ENCODE measurements around the gene SLC2A1.

Gene SLC2A1

DNA sequence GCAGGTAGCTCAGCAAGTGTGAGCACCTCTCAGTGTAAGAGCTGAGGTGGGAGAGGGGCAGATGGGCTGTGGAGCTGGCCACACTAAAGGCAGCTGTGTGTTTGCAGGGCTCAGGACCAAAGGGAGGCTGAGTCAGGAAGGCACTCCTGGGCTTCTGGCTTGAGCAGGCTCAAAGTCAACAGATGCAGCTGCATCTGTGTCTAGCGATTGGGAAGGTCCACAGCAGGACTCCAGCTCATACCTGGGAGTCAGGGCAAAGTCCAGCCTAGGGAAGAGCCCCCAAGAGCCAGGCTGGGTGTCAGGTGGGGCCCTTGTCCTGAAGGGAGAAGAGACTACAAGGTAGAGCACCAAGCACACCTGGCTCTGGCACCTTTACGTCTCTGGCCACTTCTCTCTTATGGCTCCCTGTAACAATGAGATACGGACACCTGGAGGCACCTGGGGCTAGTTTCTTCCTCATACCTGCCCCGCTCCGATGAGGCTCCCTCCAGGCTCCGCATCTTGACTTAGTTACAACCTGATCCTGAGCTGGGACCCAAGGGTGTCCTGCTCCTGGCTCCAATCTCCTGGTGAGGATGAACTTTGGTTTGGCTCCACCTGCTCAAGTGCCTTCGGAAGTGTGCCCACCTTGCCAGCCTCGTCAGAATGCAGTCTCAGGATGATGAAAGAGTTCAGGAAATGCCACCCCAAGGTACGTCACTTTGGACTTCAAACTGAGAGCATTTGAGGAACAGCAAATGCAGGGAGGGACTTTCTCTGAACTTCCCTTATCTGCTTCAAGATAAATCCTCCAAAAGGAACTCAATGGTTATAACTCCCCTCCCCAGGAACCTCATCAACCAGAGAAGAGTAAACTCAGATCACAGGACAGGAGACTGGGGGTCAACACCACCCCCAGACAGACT, 21.5 kb upstream of the SLC2A1 start:
- DNase-seq (ENCODE audit: low read depth, low spot score), result no peak

DNA sequence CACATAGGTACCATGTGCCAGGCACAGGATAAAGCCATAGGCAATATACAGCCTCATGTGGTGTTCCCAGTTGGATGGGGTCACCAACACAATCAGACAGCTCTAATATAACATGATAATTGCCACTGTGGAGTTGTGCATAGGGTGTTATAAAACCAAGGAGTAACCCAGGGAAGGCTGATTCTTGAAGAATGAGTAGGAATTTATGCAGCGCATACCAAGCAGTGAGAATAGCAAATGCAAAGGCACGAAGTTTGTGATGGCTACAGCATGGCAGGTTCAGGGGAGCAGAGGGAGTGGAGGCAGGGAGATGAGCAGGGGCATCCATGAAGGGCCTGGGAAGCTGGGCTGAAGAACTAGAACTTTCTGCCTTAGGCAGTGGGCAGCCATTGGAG, 20.4 kb upstream of the SLC2A1 start:
- DNase-seq (ENCODE audit: low read depth, low spot score), result no peak

DNA sequence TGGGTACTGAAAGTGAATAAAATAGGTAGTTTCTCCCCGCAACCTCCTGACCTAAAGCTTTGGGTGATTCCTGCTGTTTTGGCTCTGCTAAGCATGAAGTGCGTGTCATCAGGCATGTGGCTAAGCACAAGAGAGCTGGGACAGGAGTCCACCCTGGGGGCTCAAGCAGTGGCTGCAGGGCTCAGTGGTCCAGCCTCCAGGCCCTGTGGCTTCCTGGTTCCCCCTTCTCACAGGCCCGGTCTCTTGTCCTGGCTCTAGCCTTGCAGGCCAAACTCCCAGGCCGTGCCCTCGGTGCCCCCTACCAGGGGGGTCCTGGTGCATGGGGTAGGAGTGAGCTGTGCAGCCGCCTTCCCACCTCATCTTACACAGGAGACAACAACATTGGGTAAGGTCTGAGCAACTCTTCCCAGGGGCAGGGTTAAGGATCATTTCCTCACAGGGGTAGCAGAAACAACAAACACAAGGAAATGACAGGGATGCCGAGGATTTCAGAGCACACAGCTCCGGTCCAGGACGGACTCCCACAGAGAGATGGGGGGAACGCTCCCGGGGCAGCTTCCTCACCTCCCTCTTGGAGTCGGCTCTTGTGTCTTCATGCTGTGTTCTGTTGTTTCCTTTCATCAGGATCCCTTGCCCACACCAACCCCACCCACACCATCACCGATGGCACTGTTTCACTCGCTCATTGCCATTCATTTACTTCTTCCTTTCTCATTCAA, 19.8 kb upstream of the SLC2A1 start:
- DNase-seq (ENCODE audit: low read depth, low spot score), result peak; percentile 56

GRCh38 chr1:42977653-42978052, 19.0 kb upstream of the SLC2A1 start:
- no peak for DNase-seq (ENCODE audit: low read depth, low spot score)

- DNase-seq (ENCODE audit: low read depth, low spot score), result no peak
Observed at GRCh38 chr1:42975561-42976225, 17.0 kb upstream of the SLC2A1 start.

GRCh38 chr1:42974767-42975437, 16.2 kb upstream of the SLC2A1 start:
- DNase-seq (ENCODE audit: low read depth, low spot score), result no peak

DNA sequence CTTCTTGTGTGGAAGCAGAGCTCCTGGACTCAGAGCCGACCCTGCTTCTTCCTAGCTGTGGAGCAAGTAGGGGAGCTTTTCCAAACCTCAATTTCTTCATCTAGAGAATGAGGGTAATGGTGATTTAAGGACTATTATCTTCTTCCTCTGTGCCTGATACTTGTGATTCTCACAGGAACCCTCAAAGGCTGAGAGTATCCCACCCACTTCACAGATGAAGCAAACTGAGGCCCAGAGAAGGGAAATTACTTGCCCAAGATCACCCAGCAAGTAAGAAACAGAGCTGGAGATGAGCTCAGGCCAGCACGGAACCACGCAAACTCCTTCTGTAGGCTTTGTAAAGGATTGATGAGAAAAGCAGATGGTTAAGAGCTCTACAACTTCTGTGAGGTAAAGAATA, 15.1 kb upstream of the SLC2A1 start:
- DNase-seq (ENCODE audit: low read depth, low spot score), result no peak

DNA sequence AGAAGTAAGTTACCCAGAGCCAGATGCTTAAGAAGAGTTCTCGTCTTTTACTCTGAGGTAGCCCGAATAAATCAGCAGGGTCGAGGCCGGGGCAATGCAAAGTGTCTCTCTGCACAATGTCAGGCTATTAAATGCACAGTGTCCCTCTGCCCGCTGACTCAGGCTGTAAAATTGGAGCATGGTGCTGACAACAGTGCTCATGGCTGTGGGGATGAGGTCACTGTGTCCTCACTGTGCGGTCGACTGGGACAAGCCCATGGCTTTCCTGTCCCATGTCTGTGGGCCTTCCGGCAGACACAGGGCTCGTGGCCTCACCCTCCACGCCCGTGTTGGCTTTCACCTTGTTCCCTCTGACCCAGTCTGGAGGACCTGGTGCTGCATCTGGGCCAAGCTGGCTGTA, 14.6 kb upstream of the SLC2A1 start:
- DNase-seq (ENCODE audit: low read depth, low spot score), result no peak

- no peak for DNase-seq (ENCODE audit: low read depth, low spot score)
Observed at GRCh38 chr1:42971841-42972291, 13.2 kb upstream of the SLC2A1 start.

GRCh38 chr1:42970143-42970542, 11.5 kb upstream of the SLC2A1 start:
- no peak for DNase-seq (ENCODE audit: low read depth, low spot score)

DNA sequence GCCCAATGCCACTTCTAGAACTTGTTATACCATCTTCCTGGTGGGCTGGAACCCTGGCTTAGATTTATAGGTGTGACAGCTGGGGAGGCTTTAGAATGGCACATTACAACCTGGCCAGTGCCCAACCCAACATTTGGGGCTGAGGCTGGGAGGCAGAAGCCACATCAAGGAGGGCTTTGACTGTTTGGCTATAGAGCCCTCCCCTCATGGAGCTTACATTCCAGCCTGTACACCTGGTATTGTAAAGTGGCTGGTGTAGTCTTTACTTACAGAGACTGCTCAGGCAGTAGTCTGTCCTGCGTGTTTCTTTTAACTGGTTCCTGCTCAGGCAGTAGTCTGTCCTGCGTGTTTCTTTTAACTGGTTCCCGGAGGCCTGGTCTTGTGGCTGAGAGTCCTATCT, 10.0 kb upstream of the SLC2A1 start:
- DNase-seq (ENCODE audit: low read depth, low spot score), result no peak

GRCh38 chr1:42966688-42967612, 8.3 kb upstream of the SLC2A1 start:
- DNase-seq (ENCODE audit: low read depth, low spot score), result peak; percentile 53

DNA sequence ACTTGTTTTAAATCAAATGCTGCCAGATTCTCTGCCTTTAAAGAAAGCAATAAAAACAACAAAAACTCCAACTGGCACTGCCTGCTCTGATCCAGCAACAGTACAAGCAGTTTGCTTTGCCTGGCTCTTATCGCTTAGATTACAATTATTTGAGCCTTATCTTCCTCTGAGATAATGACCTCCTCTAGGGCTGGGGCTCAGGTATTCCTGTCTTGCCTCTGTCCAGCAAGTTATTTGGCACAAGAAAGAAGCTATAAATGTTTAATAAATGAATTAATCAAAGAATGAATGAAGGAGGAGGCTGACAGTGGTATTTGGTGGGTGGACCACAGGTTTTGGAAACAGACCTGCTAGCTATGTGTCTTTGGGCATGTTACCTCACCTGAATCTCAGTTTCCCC, 6.7 kb upstream of the SLC2A1 start:
- DNase-seq (ENCODE audit: low read depth, low spot score), result no peak

DNA sequence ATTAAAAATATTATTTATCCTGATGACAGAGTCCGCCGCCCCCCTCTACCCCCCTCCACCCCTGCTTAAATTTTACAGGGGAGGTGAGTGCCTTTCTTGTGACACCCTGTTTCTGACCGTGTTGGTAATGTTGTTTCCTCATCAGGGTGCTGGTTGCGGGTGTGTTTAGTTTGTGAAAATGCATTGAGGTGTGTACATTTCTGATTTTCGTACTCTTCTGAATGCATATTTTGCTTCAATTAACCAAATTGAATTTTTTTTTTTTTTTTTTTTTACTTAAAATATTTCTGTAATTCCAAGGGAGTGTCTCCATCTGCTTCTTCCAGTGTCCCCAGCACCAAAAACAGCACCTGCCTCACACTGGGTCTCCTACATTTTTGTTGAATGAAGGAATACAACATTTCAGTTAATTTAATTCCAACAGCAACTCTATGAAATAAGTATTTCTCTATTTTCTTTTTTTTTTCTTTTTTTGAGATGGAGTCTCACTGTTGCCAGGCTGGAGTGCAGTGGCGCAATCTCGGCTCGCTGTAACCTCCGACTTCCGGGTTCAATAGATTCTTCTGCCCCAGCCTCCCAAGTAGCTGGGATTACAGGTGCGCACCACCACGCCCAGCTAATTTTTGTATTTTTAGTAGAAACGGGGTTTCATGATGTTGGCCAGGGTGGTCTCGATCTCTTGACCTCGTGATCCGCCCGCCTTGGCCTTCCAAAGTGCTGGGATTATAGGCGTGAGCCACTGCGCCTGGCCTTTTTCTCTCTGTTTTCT, 5.6 kb upstream of the SLC2A1 start:
- DNase-seq (ENCODE audit: low read depth, low spot score), result no peak

DNA sequence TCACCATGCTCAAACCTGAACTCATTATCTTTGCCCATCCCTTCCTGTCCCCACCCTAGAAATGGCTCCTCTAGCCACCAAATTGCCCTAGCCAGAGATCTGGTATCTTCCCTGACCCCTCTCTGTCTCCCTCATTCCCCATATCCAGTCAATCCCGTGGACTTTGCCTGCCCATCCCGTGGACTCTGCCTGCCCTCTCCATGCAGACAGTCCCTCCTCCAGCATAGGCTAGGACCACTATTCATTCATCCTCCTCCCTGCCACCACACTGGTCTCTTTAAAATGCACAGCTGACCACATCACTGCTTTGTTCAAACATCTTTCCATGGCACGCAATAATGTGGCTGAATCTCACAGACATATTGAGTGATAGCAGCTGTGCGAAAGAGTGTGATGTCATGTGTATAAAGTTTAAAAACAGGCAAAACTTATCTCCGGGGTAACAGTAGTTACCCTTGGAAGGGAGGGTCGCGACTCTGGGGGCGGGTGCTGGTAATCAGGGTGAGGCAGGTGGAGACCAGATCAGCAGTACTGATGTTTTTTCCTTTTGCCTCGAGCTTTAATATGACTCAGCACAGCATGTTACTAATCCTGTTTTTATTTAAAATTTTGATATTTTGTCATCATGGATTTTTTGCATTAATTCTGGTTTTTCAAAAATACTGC, 4.8 kb upstream of the SLC2A1 start:
- no peak for DNase-seq (ENCODE audit: low read depth, low spot score)

- DNase-seq (ENCODE audit: low read depth, low spot score), result no peak
Observed at GRCh38 chr1:42962641-42963377, 4.1 kb upstream of the SLC2A1 start.

GRCh38 chr1:42961312-42962091, 2.8 kb upstream of the SLC2A1 start:
- no peak for DNase-seq (ENCODE audit: low read depth, low spot score)
